GM06990 (cell line): ENCODE data around the gene ADGRD2.

ENCODE experiments used
- DNase-seq: peaks from one replicate; pipeline ENCODE4 v3.0.0-alpha.2; 2011; ENCODE audit not compliant: insufficient read length; ENCODE audit errors: extremely low read depth
- H3K27me3 ChIP-seq: replicated peaks from 2 replicates; pipeline ENCODE4 v1.6.0; 2011; ENCODE audit warnings: low read length; ENCODE audit not compliant: control insufficient read depth, insufficient read depth
- H3K36me3 ChIP-seq: 2 replicates; pipeline ENCODE4 v1.5.1; 2011; ENCODE audit warnings: low read length; ENCODE audit not compliant: control insufficient read depth, insufficient read depth
- H3K4me3 ChIP-seq: replicated peaks from 2 replicates; pipeline ENCODE4 v1.5.1; 2011; ENCODE audit warnings: low read depth, mild to moderate bottlenecking, control low read depth, low read length
- TF ChIP-seq, protein P1 (sequence below): IDR thresholded peaks from 2 replicates; pipeline ENCODE4 v1.5.1; 2011; ENCODE audit warnings: low read length, control low read depth, mild to moderate bottlenecking, inconsistent platforms; ENCODE audit not compliant: insufficient read depth, poor library complexity, severe bottlenecking

The ADGRD2 gene

GRCh38 chr9:124443625-124444024 lies 6.6 kb upstream of the ADGRD2 start:
- no peaks in the 10 kb centered on the region for H3K36me3 ChIP-seq
- TF ChIP-seq, protein P1, sequence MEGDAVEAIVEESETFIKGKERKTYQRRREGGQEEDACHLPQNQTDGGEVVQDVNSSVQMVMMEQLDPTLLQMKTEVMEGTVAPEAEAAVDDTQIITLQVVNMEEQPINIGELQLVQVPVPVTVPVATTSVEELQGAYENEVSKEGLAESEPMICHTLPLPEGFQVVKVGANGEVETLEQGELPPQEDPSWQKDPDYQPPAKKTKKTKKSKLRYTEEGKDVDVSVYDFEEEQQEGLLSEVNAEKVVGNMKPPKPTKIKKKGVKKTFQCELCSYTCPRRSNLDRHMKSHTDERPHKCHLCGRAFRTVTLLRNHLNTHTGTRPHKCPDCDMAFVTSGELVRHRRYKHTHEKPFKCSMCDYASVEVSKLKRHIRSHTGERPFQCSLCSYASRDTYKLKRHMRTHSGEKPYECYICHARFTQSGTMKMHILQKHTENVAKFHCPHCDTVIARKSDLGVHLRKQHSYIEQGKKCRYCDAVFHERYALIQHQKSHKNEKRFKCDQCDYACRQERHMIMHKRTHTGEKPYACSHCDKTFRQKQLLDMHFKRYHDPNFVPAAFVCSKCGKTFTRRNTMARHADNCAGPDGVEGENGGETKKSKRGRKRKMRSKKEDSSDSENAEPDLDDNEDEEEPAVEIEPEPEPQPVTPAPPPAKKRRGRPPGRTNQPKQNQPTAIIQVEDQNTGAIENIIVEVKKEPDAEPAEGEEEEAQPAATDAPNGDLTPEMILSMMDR = no peak
- no peak for DNase-seq
- no peak overlapping the region for H3K4me3 ChIP-seq
- H3K27me3 ChIP-seq = no peaks in the 10 kb centered on the region; the same call in 1 of the 2 replicates

- H3K36me3 ChIP-seq = no peaks in the 10 kb centered on the region
- DNase-seq = no peak
- TF ChIP-seq, protein P1 = no peak
- no peaks in the 10 kb centered on the region; the same call in 1 of the 2 replicates for H3K27me3 ChIP-seq
- no peak overlapping the region for H3K4me3 ChIP-seq
Observed at GRCh38 chr9:124444166-124444565, 6.1 kb upstream of the ADGRD2 start.

DNA sequence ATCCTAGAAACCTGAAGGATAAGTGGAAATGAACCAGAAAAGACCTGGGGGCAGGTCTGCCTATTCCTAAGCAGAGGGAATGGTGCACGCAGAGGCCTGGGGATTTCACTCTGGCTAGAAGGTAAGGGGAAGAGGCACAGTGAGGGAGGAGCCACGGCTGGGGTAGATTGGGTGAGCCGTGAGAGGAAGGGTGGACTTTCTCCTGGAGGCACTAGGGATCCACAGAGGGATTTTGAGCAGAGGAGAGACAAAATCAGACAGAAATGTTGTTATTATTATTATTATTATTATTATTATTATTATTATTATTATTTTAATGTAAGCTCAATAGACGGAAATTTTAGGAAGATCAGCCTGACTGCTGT lies 3.0 kb upstream of the ADGRD2 start:
- DNase-seq = no peak
- Histone ChIP-seq H3K36me3 (no peaks in the 10 kb centered on the region), H3K27me3 (peaks cover 1% of the 10 kb centered on the region), H3K4me3 (no peak overlapping the region)
- TF ChIP-seq, protein P1 = no peak

- Histone ChIP-seq H3K36me3 (no peaks in the 10 kb centered on the region), H3K4me3 (no peak overlapping the region), H3K27me3 (peaks cover 1% of the 10 kb centered on the region)
- TF ChIP-seq, protein P1 = no peak
- DNase-seq = no peak
Observed at GRCh38 chr9:124448019-124448418, 2.2 kb upstream of the ADGRD2 start.

GRCh38 chr9:124449381-124450151 lies 685 bp upstream of the ADGRD2 start:
- Histone ChIP-seq H3K36me3 (no peaks in the 10 kb centered on the region), H3K4me3 (no peak overlapping the region), H3K27me3 (peaks cover 1% of the 10 kb centered on the region)
- no peak for DNase-seq
- TF ChIP-seq, protein P1 = no peak
